K562 (cell line): Measurements from ENCODE around the gene LMLN. TPM values are rescaled to one million over a fixed set of nuclear protein-coding genes. Genes with fewer than 3 reads are reported as not detected.

Experiments used
- ATF1 ChIP-seq, 2 experiments: fragments of 450-650 bp in 1 of 2; IDR thresholded peaks; 2 replicates each; pipeline ENCODE4 v1.6.1; 2016; ENCODE audit warnings: missing compliant biosample characterization in 1 of 2, missing genetic modification characterization in 1 of 2
- CBFA2T3 ChIP-seq: fragments of 450-650 bp; IDR thresholded peaks from 2 replicates; pipeline ENCODE4 v1.6.1; 2017
- CEBPG ChIP-seq, 3 experiments: fragments of 200-800 bp in 1 of 3; sonication (Bioruptor generic) in 1 of 3; sonication (generic) in 1 of 3; formaldehyde crosslinking in 1 of 3; IDR thresholded peaks in 2 of 3; conservative IDR thresholded peaks in 1 of 3; 2 replicates each; pipeline versions ENCODE4 v1.6.1 to v1.8.0; 2016 to 2022; ENCODE audit warnings: missing compliant biosample characterization in 2 of 3, missing genetic modification characterization in 2 of 3, mild to moderate bottlenecking in 1 of 3, missing genetic modification reagents in 1 of 3
- DNMT1 ChIP-seq: fragments of 450-650 bp; IDR thresholded peaks from 2 replicates; pipeline ENCODE4 v1.6.1; 2016; ENCODE audit warnings: antibody characterized with exemption, mild to moderate bottlenecking
- E4F1 ChIP-seq: fragments of 250-450 bp; sonication (Bioruptor Pico); IDR thresholded peaks from 2 replicates; pipeline ENCODE4 v1.5.0; 2021; ENCODE audit warnings: mild to moderate bottlenecking, borderline replicate concordance
- HEY1 ChIP-seq: fragments of 250-450 bp; sonication (Bioruptor Pico); IDR thresholded peaks from 2 replicates; pipeline ENCODE4 v1.5.0; 2020; ENCODE audit warnings: mild to moderate bottlenecking, moderate library complexity, borderline replicate concordance
- JUNB ChIP-seq: fragments of 450-650 bp; formaldehyde crosslinking; conservative IDR thresholded peaks from 2 replicates; pipeline ENCODE4 v1.4.0; 2020; ENCODE audit warnings: mild to moderate bottlenecking
- KDM5B ChIP-seq: fragments of 200-600 bp; sonication (generic); IDR thresholded peaks from 2 replicates; pipeline ENCODE4 v1.6.1; 2012; ENCODE audit warnings: low read depth, mild to moderate bottlenecking, moderate library complexity, low read length, control low read depth, inconsistent platforms; ENCODE audit not compliant: insufficient replicate concordance
- KHSRP ChIP-seq: fragments of 450-650 bp; IDR thresholded peaks from 2 replicates; pipeline ENCODE4 v1.6.1; 2017
- L3MBTL2 ChIP-seq: fragments of 450-650 bp; IDR thresholded peaks from 2 replicates; pipeline ENCODE4 v1.6.1; 2016; ENCODE audit warnings: mild to moderate bottlenecking, moderate library complexity
- MLLT1 ChIP-seq, 2 experiments: fragments of 450-650 bp; IDR thresholded peaks; 2 replicates each; pipeline ENCODE4 v1.6.1; 2016
- NR2C2 ChIP-seq, 2 experiments: fragments of 200-800 bp in 1 of 2; sonication (Bioruptor generic) in 1 of 2; sonication (generic) in 1 of 2; formaldehyde crosslinking in 1 of 2; IDR thresholded peaks; 2 replicates each; pipeline versions ENCODE4 v1.6.1 to v1.8.0; 2016 to 2022; ENCODE audit warnings: mild to moderate bottlenecking in 1 of 2, missing compliant biosample characterization in 1 of 2, missing genetic modification characterization in 1 of 2, missing genetic modification reagents in 1 of 2
- PHB2 ChIP-seq: fragments of 450-650 bp; IDR thresholded peaks from 2 replicates; pipeline ENCODE4 v1.6.1; 2017; ENCODE audit warnings: low read depth
- POLR2H ChIP-seq: IDR thresholded peaks from 2 replicates; pipeline ENCODE4 v1.6.1; 2016; ENCODE audit warnings: missing genetic modification characterization, low read depth, mild to moderate bottlenecking, control low read depth, missing compliant biosample characterization, moderate library complexity
- TAF7 ChIP-seq: fragments of 450-650 bp; IDR thresholded peaks from 2 replicates; pipeline ENCODE4 v1.6.1; 2016; ENCODE audit warnings: missing genetic modification characterization, missing compliant biosample characterization
- TBL1XR1 ChIP-seq, 2 experiments: IDR thresholded peaks; 2 replicates each; pipeline ENCODE4 v1.6.1; 2012; ENCODE audit warnings: improper control_type of control experiment in 2 of 2, low read length in 2 of 2, mild to moderate bottlenecking in 1 of 2
- ZBTB26 ChIP-seq: fragments of 450-650 bp; formaldehyde crosslinking; IDR thresholded peaks from 2 replicates; pipeline ENCODE4 v1.4.0; 2022; ENCODE audit warnings: missing genetic modification characterization
- ZFP91 ChIP-seq: sonication (generic); formaldehyde crosslinking; IDR thresholded peaks from 2 replicates; pipeline ENCODE4 v1.8.0; 2022; ENCODE audit warnings: mild to moderate bottlenecking, missing genetic modification reagents
- ZNF146 ChIP-seq: IDR thresholded peaks from one replicate; pipeline ENCODE4 v1.6.1; 2018; ENCODE audit warnings: missing compliant biosample characterization; ENCODE audit not compliant: unreplicated experiment
- ZNF41 ChIP-seq: fragments of 250-450 bp; sonication (Bioruptor Pico); conservative IDR thresholded peaks from 2 replicates; pipeline ENCODE4 v1.4.0; 2020; ENCODE audit warnings: mild to moderate bottlenecking
- polyA plus RNA-seq, 8 experiments: library from polyadenylated mRNA; depleted of rRNA in 4 of 8; stranded (reverse) in 5 of 8; unstranded in 3 of 8; fragments of >200 nt; fragmentation: Nextera tagmentation in 2 of 8; fragmentation: Illumina TruSeq in 1 of 8; extraction: Ambion mirVana in 2 of 8; extraction: Trizol in 1 of 8; gene quantifications; 2 replicates each; pipeline versions ENCODE4 v1.2.1 to v1.2.3, GENCODE V29; 2011 to 2014; ENCODE audit warnings: inconsistent platforms in 1 of 8, missing spikeins in 1 of 8
- total RNA-seq, 7 experiments: library from RNA; depleted of rRNA in 6 of 7; stranded (reverse); fragments of >200 nt in 6 of 7; fragmentation: Illumina TruSeq in 2 of 7; extraction: Trizol in 2 of 7; gene quantifications; 2 replicates each; pipeline versions ENCODE4 v1.2.1 to v1.2.3, GENCODE V29; 2011 to 2021; ENCODE audit warnings: low replicate concordance in 1 of 7

Gene LMLN
- total and polyA plus RNA-seq, 9 of the 15 experiments (the other 6 are each of a cell fraction or from before 2014, with no cell fraction given), result 2.2 to 15.9 (median 6.9) TPM

GRCh38 chr3:197957790-197958133 lies 2.3 kb upstream of the LMLN start (continued):
- no peak for TF ChIP-seq NR2C2 (CRISPR knock-in tag; IDR thresholded peaks at IDR 0.05)
- TF ChIP-seq NR2C2 (tag; IDR thresholded peaks at IDR 0.05), result peak; percentile 11; the same call in 1 of the 2 replicates
- peak; percentile 37; the same call in 1 of the 2 replicates for TF ChIP-seq E4F1 (CRISPR knock-in tag)
- 0 out of 2 replicates have a peak, but pooled peaks have one; percentile 60 for TF ChIP-seq ZBTB26 (CRISPR knock-in tag)
- TF ChIP-seq MLLT1 (IDR thresholded peaks at IDR 0.05), result 0 out of 4 replicates have a peak, but pooled peaks of 1 of the 2 experiments have one; percentile 29
- no peak for TF ChIP-seq L3MBTL2
- TF ChIP-seq JUNB (CRISPR knock-in tag), result no peak
- no peak for TF ChIP-seq CEBPG (CRISPR knock-in tag; IDR thresholded peaks at IDR 0.05)
- no peak for TF ChIP-seq CEBPG (tag; conservative IDR thresholded peaks at IDR 0.05 in 1 of 2, IDR thresholded peaks at IDR 0.05 in 1 of 2)
- no peak for TF ChIP-seq ZFP91 (CRISPR knock-in tag)
- TF ChIP-seq ZNF41, result no peak
- TF ChIP-seq DNMT1, result no peak
- TF ChIP-seq HEY1 (CRISPR knock-in tag), result 0 out of 2 replicates have a peak, but pooled peaks have one; percentile 39
- no peak for TF ChIP-seq KHSRP
- no peak for TF ChIP-seq TBL1XR1 (IDR thresholded peaks at IDR 0.05; ENCODE audit: low read length in 2 of 2)
- no peak for TF ChIP-seq PHB2
- no peak for TF ChIP-seq ZNF146 (CRISPR knock-in tag)
- no peak for TF ChIP-seq CBFA2T3
- TF ChIP-seq ATF1 (CRISPR knock-in tag; IDR thresholded peaks at IDR 0.05), result no peak
- peak; percentile 38; the same call in 1 of the 2 replicates for TF ChIP-seq ATF1 (tag; IDR thresholded peaks at IDR 0.05)
- peak; percentile 2 for TF ChIP-seq KDM5B
- peak; percentile 32; the same call in 1 of the 2 replicates for TF ChIP-seq TAF7
- TF ChIP-seq POLR2H, result 0 out of 2 replicates have a peak, but pooled peaks have one; percentile 2
